ENCODE results near the gene SULT1A2. TPM values are rescaled to one million over a fixed set of nuclear protein-coding genes. Genes with fewer than 3 reads are reported as not detected.

Gene SULT1A2
- total and polyA plus RNA-seq, 2 of the 13 experiments (the other 11 are each of a cell fraction or from before 2014, with no cell fraction given), result 33.0 to 34.2 TPM

DNA sequence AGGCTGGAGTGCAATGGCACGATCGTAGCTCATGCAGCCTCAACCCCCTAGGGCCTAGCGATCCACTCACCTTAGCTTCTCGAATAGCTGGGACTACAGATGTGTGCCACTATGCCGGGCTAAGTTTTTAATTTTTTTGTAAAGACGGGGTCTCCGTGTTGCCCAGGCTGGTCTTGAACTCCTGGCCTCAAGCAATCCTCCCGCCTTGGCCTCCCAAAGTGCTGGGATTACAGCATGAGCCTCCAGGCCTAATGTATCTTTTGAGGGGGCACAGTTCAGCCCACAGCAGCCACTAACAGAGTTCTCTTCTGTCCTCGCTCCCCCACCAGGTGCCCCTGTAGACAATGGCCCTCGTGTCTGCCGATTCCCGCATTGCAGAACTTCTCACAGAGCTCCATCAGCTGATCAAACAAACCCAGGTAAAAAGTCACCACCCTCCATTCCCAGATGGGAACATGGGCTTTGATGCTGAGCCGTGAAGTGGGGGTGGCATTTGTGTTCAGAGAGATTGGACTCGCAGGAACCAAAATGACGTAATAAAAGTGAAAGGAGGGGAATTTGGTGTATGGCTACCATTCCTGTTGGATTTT, 16.0 kb downstream of the SULT1A2 start (continued):
- TF ChIP-seq ZNF770 (CRISPR knock-in tag; IDR thresholded peaks at IDR 0.05) (peak; percentile 90), ZMYM3 (CRISPR knock-in tag; IDR thresholded peaks at IDR 0.05) (peak; percentile 58; the same call in 1 of the 2 replicates), ZSCAN30 (CRISPR knock-in tag; IDR thresholded peaks at IDR 0.05) (no peak), MBD4 (IDR thresholded peaks at IDR 0.05; ENCODE audit: borderline replicate concordance, low read length) (no peak), EP300 (IDR thresholded peaks at IDR 0.05; ENCODE audit: low read depth in 2 of 2, low read length in 2 of 2) (peak in 1 of 2 experiments; percentile 49; a peak in 1 of 4 replicates), EP300 (CRISPR knock-in tag; IDR thresholded peaks at IDR 0.05; ENCODE audit: borderline replicate concordance) (0 out of 2 replicates have a peak, but pooled peaks have one; percentile 17), DR1 (CRISPR knock-in tag; IDR thresholded peaks at IDR 0.05) (no peak), ZNF280D (CRISPR knock-in tag; IDR thresholded peaks at IDR 0.05) (no peak), U2AF2 (IDR thresholded peaks at IDR 0.05; ENCODE audit: low read depth, low read length) (no peak), STAT5B (CRISPR knock-in tag; IDR thresholded peaks at IDR 0.05) (no peak), ZNF350 (CRISPR knock-in tag; IDR thresholded peaks at IDR 0.05; ENCODE audit: borderline replicate concordance, low read depth) (no peak), BHLHE40 (IDR thresholded peaks at IDR 0.05; ENCODE audit: low read length) (0 out of 2 replicates have a peak, but pooled peaks have one; percentile 16), SOX13 (IDR thresholded peaks at IDR 0.05) (no peak), SOX13 (CRISPR knock-in tag; conservative IDR thresholded peaks at IDR 0.05 in 1 of 2, IDR thresholded peaks at IDR 0.05 in 1 of 2) (peak in 1 of 2 experiments; percentile 80; a peak in 2 of 4 replicates), TFAP4 (IDR thresholded peaks at IDR 0.05; ENCODE audit: borderline replicate concordance, low read depth) (peak; percentile 94), ZNF510 (CRISPR knock-in tag; IDR thresholded peaks at IDR 0.05; ENCODE audit: low read depth) (no peak)
- TF ChIP-seq, protein P1, sequence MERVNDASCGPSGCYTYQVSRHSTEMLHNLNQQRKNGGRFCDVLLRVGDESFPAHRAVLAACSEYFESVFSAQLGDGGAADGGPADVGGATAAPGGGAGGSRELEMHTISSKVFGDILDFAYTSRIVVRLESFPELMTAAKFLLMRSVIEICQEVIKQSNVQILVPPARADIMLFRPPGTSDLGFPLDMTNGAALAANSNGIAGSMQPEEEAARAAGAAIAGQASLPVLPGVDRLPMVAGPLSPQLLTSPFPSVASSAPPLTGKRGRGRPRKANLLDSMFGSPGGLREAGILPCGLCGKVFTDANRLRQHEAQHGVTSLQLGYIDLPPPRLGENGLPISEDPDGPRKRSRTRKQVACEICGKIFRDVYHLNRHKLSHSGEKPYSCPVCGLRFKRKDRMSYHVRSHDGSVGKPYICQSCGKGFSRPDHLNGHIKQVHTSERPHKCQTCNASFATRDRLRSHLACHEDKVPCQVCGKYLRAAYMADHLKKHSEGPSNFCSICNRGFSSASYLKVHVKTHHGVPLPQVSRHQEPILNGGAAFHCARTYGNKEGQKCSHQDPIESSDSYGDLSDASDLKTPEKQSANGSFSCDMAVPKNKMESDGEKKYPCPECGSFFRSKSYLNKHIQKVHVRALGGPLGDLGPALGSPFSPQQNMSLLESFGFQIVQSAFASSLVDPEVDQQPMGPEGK (CRISPR knock-in tag; IDR thresholded peaks at IDR 0.05), result peak; percentile 73
- TF ChIP-seq, protein P2, sequence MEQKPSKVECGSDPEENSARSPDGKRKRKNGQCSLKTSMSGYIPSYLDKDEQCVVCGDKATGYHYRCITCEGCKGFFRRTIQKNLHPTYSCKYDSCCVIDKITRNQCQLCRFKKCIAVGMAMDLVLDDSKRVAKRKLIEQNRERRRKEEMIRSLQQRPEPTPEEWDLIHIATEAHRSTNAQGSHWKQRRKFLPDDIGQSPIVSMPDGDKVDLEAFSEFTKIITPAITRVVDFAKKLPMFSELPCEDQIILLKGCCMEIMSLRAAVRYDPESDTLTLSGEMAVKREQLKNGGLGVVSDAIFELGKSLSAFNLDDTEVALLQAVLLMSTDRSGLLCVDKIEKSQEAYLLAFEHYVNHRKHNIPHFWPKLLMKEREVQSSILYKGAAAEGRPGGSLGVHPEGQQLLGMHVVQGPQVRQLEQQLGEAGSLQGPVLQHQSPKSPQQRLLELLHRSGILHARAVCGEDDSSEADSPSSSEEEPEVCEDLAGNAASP (CRISPR knock-in tag; IDR thresholded peaks at IDR 0.05; ENCODE audit: borderline replicate concordance), result peak; percentile 36; the same call in 1 of the 2 replicates
